K562 (cell line): ENCODE data around the gene SGSM2. TPM values are rescaled to one million over a fixed set of nuclear protein-coding genes. Genes with fewer than 3 reads are reported as not detected.

Experiments used
- FIP1L1 ChIP-seq: fragments of 200-400 bp; formaldehyde crosslinking; IDR thresholded peaks from 2 replicates; pipeline ENCODE4 v1.6.1; 2018; ENCODE audit warnings: mild to moderate bottlenecking, low read depth, low read length; ENCODE audit not compliant: poor library complexity, severe bottlenecking
- FOXP1 ChIP-seq: sonication (generic); formaldehyde crosslinking; IDR thresholded peaks from 2 replicates; pipeline ENCODE4 v1.8.0; 2022; ENCODE audit warnings: mild to moderate bottlenecking, missing genetic modification reagents
- HNRNPLL ChIP-seq: fragments of 200-400 bp; formaldehyde crosslinking; IDR thresholded peaks from 2 replicates; pipeline ENCODE4 v1.6.1; 2017; ENCODE audit warnings: low read length, low read depth, mild to moderate bottlenecking; ENCODE audit not compliant: poor library complexity, severe bottlenecking
- KAT2B ChIP-seq: IDR thresholded peaks from one replicate; pipeline ENCODE4 v1.6.1; 2012; ENCODE audit warnings: low read depth, mild to moderate bottlenecking, control low read depth, inconsistent platforms, low read length, moderate library complexity
- NCOR1 ChIP-seq: fragments of 450-650 bp; IDR thresholded peaks from 2 replicates; pipeline ENCODE4 v1.6.1; 2016; ENCODE audit warnings: mild to moderate bottlenecking, moderate library complexity
- PCBP2 ChIP-seq: fragments of 200-400 bp; formaldehyde crosslinking; IDR thresholded peaks from 2 replicates; pipeline ENCODE4 v1.6.1; 2018; ENCODE audit warnings: low read length, low read depth, mild to moderate bottlenecking, moderate library complexity; ENCODE audit not compliant: poor library complexity, severe bottlenecking
- RB1 ChIP-seq: fragments of 450-650 bp; IDR thresholded peaks from 2 replicates; pipeline ENCODE4 v1.6.1; 2017; ENCODE audit warnings: low read depth, mild to moderate bottlenecking
- RBFOX2 ChIP-seq: fragments of 200-400 bp; formaldehyde crosslinking; IDR thresholded peaks from 2 replicates; pipeline ENCODE4 v1.6.1; 2017; ENCODE audit warnings: low read depth, mild to moderate bottlenecking, low read length, moderate library complexity
- SETDB1 ChIP-seq: IDR thresholded peaks from one replicate; pipeline ENCODE4 v1.6.1; 2012; ENCODE audit warnings: low read length, control low read depth, inconsistent platforms
- SOX6 ChIP-seq: fragments of 450-650 bp; IDR thresholded peaks from 2 replicates; pipeline ENCODE4 v1.6.1; 2014; ENCODE audit warnings: mild to moderate bottlenecking
- SRSF7 ChIP-seq: fragments of 200-400 bp; formaldehyde crosslinking; optimal IDR thresholded peaks from 2 replicates; pipeline ENCODE3; 2017; ENCODE audit warnings: mild to moderate bottlenecking, low read depth, low read length
- YBX1 ChIP-seq: fragments of 450-650 bp; IDR thresholded peaks from 2 replicates; pipeline ENCODE4 v1.7.1; 2016; ENCODE audit warnings: mild to moderate bottlenecking
- polyA plus RNA-seq, 8 experiments: library from polyadenylated mRNA; depleted of rRNA in 4 of 8; stranded (reverse) in 5 of 8; unstranded in 3 of 8; fragments of >200 nt; fragmentation: Nextera tagmentation in 2 of 8; fragmentation: Illumina TruSeq in 1 of 8; extraction: Ambion mirVana in 2 of 8; extraction: Trizol in 1 of 8; gene quantifications; 2 replicates each; pipeline versions ENCODE4 v1.2.1 to v1.2.3, GENCODE V29; 2011 to 2014; ENCODE audit warnings: inconsistent platforms in 1 of 8, missing spikeins in 1 of 8
- total RNA-seq, 7 experiments: library from RNA; depleted of rRNA in 6 of 7; stranded (reverse); fragments of >200 nt in 6 of 7; fragmentation: Illumina TruSeq in 2 of 7; extraction: Trizol in 2 of 7; gene quantifications; 2 replicates each; pipeline versions ENCODE4 v1.2.1 to v1.2.3, GENCODE V29; 2011 to 2021; ENCODE audit warnings: low replicate concordance in 1 of 7
- TF ChIP-seq, protein P1 (sequence below): fragments of 450-650 bp; formaldehyde crosslinking; IDR thresholded peaks from 2 replicates; pipeline ENCODE4 v1.4.0; 2022; ENCODE audit warnings: missing genetic modification characterization
- TF ChIP-seq, protein P2 (sequence below): fragments of 250-450 bp; sonication (Bioruptor Pico); IDR thresholded peaks from 2 replicates; pipeline ENCODE4 v1.8.0; 2021; ENCODE audit warnings: mild to moderate bottlenecking, moderate library complexity
- TF ChIP-seq, protein P3 (sequence below): sonication (generic); formaldehyde crosslinking; IDR thresholded peaks from 2 replicates; pipeline ENCODE4 v1.8.0; 2022; ENCODE audit warnings: missing genetic modification reagents, mild to moderate bottlenecking, moderate library complexity, borderline replicate concordance
- TF ChIP-seq, protein P4 (sequence below): sonication (generic); formaldehyde crosslinking; IDR thresholded peaks from 2 replicates; pipeline ENCODE4 v1.8.1; 2023; ENCODE audit warnings: mild to moderate bottlenecking, missing genetic modification reagents
- TF ChIP-seq, protein P5 (sequence below), 2 experiments: fragments of 450-650 bp; conservative IDR thresholded peaks; 2 replicates each; pipeline ENCODE4 v1.6.1; 2017; ENCODE audit warnings: mild to moderate bottlenecking in 2 of 2, moderate library complexity in 2 of 2
- TF ChIP-seq, protein P6 (sequence below): sonication (generic); formaldehyde crosslinking; IDR thresholded peaks from 2 replicates; pipeline ENCODE4 v1.8.1; 2023; ENCODE audit warnings: mild to moderate bottlenecking, missing genetic modification reagents

The SGSM2 gene
- total and polyA plus RNA-seq, 9 of the 15 experiments (the other 6 are each of a cell fraction or from before 2014, with no cell fraction given), result 0.20 to 26.3 (median 14.8) TPM

DNA sequence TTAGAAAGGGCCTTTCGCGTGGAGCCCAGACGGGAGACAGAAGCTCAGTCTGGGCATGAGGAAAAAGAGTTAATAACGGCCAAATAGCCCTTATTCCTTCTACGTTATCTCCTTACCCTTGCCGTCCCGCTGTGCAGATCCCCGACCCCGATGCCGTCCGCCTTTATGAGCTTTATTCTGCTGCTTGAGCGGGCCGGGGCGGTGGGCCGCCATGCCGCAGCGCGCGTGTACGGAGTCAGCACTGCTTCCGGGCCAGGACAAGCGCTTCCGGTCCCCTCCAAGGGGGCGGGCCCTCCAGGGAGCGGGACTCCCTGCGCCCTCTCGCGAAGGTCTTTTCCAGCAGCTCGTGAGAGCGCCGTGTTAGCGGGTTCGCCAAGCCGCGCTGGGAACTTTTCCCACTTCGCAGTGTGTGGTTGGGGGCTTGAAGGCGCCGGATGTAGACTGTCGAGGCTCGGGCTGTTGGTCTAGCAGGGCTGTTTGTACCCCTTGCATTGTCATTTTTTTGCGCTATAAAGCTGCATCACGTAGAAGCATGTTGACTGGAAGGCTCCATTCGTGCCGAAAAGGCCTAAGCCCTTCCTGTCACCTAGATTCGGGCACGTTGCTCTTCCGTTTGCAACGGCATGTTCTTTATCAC is 968 bp upstream of the SGSM2 start, which contains the start of gene TSR1 (continued):
- TF ChIP-seq, protein P1, sequence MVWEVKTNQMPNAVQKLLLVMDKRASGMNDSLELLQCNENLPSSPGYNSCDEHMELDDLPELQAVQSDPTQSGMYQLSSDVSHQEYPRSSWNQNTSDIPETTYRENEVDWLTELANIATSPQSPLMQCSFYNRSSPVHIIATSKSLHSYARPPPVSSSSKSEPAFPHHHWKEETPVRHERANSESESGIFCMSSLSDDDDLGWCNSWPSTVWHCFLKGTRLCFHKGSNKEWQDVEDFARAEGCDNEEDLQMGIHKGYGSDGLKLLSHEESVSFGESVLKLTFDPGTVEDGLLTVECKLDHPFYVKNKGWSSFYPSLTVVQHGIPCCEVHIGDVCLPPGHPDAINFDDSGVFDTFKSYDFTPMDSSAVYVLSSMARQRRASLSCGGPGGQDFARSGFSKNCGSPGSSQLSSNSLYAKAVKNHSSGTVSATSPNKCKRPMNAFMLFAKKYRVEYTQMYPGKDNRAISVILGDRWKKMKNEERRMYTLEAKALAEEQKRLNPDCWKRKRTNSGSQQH, result no peak
- TF ChIP-seq, protein P2, sequence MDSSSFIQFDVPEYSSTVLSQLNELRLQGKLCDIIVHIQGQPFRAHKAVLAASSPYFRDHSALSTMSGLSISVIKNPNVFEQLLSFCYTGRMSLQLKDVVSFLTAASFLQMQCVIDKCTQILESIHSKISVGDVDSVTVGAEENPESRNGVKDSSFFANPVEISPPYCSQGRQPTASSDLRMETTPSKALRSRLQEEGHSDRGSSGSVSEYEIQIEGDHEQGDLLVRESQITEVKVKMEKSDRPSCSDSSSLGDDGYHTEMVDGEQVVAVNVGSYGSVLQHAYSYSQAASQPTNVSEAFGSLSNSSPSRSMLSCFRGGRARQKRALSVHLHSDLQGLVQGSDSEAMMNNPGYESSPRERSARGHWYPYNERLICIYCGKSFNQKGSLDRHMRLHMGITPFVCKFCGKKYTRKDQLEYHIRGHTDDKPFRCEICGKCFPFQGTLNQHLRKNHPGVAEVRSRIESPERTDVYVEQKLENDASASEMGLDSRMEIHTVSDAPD (CRISPR knock-in tag), result no peak
- TF ChIP-seq PCBP2, result no peak
- TF ChIP-seq YBX1, result no peak
- TF ChIP-seq SETDB1, result no peak
- TF ChIP-seq FIP1L1, result no peak
- TF ChIP-seq, protein P3, sequence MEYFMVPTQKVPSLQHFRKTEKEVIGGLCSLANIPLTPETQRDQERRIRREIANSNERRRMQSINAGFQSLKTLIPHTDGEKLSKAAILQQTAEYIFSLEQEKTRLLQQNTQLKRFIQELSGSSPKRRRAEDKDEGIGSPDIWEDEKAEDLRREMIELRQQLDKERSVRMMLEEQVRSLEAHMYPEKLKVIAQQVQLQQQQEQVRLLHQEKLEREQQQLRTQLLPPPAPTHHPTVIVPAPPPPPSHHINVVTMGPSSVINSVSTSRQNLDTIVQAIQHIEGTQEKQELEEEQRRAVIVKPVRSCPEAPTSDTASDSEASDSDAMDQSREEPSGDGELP (CRISPR knock-in tag), result peak; percentile 62; the same call in 1 of the 2 replicates
- TF ChIP-seq RBFOX2, result peak; percentile 97
- TF ChIP-seq SOX6, result peak; percentile 29; the same call in 1 of the 2 replicates
- TF ChIP-seq HNRNPLL, result no peak
- TF ChIP-seq, protein P4, sequence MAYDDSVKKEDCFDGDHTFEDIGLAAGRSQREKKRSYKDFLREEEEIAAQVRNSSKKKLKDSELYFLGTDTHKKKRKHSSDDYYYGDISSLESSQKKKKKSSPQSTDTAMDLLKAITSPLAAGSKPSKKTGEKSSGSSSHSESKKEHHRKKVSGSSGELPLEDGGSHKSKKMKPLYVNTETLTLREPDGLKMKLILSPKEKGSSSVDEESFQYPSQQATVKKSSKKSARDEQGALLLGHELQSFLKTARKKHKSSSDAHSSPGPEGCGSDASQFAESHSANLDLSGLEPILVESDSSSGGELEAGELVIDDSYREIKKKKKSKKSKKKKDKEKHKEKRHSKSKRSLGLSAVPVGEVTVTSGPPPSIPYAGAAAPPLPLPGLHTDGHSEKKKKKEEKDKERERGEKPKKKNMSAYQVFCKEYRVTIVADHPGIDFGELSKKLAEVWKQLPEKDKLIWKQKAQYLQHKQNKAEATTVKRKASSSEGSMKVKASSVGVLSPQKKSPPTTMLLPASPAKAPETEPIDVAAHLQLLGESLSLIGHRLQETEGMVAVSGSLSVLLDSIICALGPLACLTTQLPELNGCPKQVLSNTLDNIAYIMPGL, result no peak
- TF ChIP-seq, protein P5, sequence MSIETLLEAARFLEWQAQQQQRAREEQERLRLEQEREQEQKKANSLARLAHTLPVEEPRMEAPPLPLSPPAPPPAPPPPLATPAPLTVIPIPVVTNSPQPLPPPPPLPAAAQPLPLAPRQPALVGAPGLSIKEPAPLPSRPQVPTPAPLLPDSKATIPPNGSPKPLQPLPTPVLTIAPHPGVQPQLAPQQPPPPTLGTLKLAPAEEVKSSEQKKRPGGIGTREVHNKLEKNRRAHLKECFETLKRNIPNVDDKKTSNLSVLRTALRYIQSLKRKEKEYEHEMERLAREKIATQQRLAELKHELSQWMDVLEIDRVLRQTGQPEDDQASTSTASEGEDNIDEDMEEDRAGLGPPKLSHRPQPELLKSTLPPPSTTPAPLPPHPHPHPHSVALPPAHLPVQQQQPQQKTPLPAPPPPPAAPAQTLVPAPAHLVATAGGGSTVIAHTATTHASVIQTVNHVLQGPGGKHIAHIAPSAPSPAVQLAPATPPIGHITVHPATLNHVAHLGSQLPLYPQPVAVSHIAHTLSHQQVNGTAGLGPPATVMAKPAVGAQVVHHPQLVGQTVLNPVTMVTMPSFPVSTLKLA (conservative IDR thresholded peaks at IDR 0.05), result peak; percentile 93 to 98
- TF ChIP-seq, protein P6, sequence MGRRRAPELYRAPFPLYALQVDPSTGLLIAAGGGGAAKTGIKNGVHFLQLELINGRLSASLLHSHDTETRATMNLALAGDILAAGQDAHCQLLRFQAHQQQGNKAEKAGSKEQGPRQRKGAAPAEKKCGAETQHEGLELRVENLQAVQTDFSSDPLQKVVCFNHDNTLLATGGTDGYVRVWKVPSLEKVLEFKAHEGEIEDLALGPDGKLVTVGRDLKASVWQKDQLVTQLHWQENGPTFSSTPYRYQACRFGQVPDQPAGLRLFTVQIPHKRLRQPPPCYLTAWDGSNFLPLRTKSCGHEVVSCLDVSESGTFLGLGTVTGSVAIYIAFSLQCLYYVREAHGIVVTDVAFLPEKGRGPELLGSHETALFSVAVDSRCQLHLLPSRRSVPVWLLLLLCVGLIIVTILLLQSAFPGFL, result no peak
- no peak for TF ChIP-seq FOXP1 (CRISPR knock-in tag)
- no peak for TF ChIP-seq SRSF7
- peak; percentile 66; the same call in 1 of the 2 replicates for TF ChIP-seq RB1
- no peak for TF ChIP-seq KAT2B
- TF ChIP-seq NCOR1, result no peak
